A673 (cell line): Measurements from ENCODE around the gene VAT1L. TPM values are rescaled to one million over a fixed set of nuclear protein-coding genes. Genes with fewer than 3 reads are reported as not detected.

Source experiments
- BruUV-seq: library from RNA; stranded (reverse); fragments of 400-500 nt; replicated peaks from 2 replicates; lab custom pipeline; 2021; lab: Mats Ljungman, UMichigan
- CTCF ChIA-PET: fragments of 300-600 bp; sonication (Branson Sonifier 250); formaldehyde crosslinking; loops from one replicate; lab custom pipeline; 2022; ENCODE audit warnings: antibody characterized with exemption; lab: Charles Lee
- POLR2A ChIA-PET: fragments of 300-600 bp; sonication (Branson Sonifier 250); formaldehyde crosslinking; loops from one replicate; lab custom pipeline; 2022; ENCODE audit warnings: antibody characterized with exemption; ENCODE audit not compliant: low non-redundant PET; lab: Charles Lee
- DNase-seq: peaks from one replicate; pipeline ENCODE4 v3.0.0-alpha.2; 2015; ENCODE audit warnings: low spot score
- H3K27ac ChIP-seq: fragments of 200-600 bp; sonication (generic); 2 replicates; pipeline ENCODE4 v1.5.1; 2016; ENCODE audit warnings: mixed run types, low read depth, mild to moderate bottlenecking, mixed read lengths, antibody characterized with exemption, low read length; ENCODE audit not compliant: poor library complexity, severe bottlenecking
- H3K27me3 ChIP-seq: fragments of 200-600 bp; sonication (generic); replicated peaks from 2 replicates; pipeline ENCODE4 v1.6.1; 2017; ENCODE audit warnings: mixed run types, low read depth, mild to moderate bottlenecking, mixed read lengths, antibody characterized with exemption, low read length; ENCODE audit not compliant: insufficient read depth, poor library complexity
- H3K36me3 ChIP-seq: fragments of 200-600 bp; sonication (generic); 2 replicates; pipeline ENCODE4 v1.6.1; 2016; ENCODE audit warnings: mixed run types, mild to moderate bottlenecking, mixed read lengths, antibody characterized with exemption, low read length; ENCODE audit not compliant: insufficient read depth, poor library complexity, severe bottlenecking
- H3K4me1 ChIP-seq: fragments of 200-600 bp; sonication (generic); 2 replicates; pipeline ENCODE4 v1.6.1; 2017; ENCODE audit warnings: mixed run types, mild to moderate bottlenecking, mixed read lengths, antibody characterized with exemption, low read length; ENCODE audit not compliant: insufficient read depth, poor library complexity, severe bottlenecking
- H3K4me3 ChIP-seq: fragments of 200-600 bp; sonication (generic); 2 replicates; pipeline ENCODE4 v1.5.1; 2016; ENCODE audit warnings: low read depth, mixed run types, mild to moderate bottlenecking, mixed read lengths, low read length; ENCODE audit not compliant: poor library complexity, severe bottlenecking
- H3K9me3 ChIP-seq: fragments of 200-600 bp; sonication (generic); 2 replicates; pipeline ENCODE4 v1.6.1; 2016; ENCODE audit warnings: mixed run types, low read depth, mild to moderate bottlenecking, mixed read lengths, antibody characterized with exemption, low read length; ENCODE audit not compliant: poor library complexity, severe bottlenecking
- CTCF ChIP-seq: fragments of 300-800, 200-600 bp; sonication (generic); conservative IDR thresholded peaks from 2 replicates; pipeline ENCODE4 v1.5.1; 2017; ENCODE audit warnings: low read depth, mild to moderate bottlenecking, antibody characterized with exemption, low read length, moderate library complexity, mixed read lengths
- EZH2 ChIP-seq: fragments of 200-600 bp; sonication (generic); IDR thresholded peaks from 2 replicates; pipeline ENCODE4 v1.6.1; 2017; ENCODE audit warnings: borderline replicate concordance, low read depth, mild to moderate bottlenecking, mixed read lengths, antibody characterized with exemption, low read length; ENCODE audit not compliant: poor library complexity, severe bottlenecking
- intact Hi-C: fragments of 100-400 bp; cut with micrococcal nuclease; formaldehyde crosslinking; loops from one replicate; pipeline ENCODE4 v1.10.0; 2022; ENCODE audit not compliant: unreplicated experiment
- total RNA-seq: library from RNA; stranded (reverse); gene quantifications from 2 replicates; pipeline ENCODE4 v1.2.3, GENCODE V29; 2021

Gene VAT1L
- total RNA-seq, 1 experiment from 2014 or later: 0.09 TPM

DNA sequence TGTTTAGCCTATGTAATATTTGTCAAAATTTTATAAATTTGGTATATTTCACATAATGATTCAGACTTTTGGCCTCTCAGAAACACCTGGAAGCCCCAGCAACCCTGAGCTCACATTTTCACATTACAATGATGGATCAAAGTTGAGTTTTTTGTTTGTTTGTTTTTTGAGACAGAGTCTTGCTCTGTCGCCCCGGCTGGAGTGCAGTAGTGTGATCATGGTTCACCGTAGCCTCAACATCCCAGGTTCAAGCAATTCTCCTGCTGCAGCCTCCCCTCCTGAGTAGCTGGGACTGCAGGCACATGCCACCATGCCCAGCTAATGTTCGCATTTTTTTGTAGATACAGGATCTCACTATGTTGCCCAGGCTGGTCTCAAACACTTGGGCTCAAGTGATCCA is 10.6 kb upstream of the VAT1L start:
- no TSS peak for BruUV-seq

DNA sequence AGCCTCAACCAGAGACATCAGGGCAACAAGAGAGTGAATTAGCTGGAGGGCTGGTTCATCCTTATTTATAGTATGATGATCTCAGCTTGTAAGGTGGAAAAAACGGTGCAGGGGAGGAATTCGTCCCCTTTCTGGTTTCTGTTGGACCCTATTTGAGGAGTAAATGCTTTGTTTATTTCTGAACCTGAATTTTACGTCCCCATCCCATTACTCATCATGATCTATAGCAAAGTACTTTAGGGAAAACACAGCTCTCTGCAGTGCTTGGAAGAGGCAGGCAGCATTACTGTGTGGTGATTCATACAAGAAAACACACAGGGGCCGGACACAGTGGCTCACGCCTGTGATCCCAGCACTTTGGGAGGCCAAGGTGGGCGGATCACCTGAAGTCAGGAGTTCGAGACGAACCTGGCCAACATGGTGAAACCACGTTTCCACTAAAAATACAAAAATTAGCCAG is 8.0 kb upstream of the VAT1L start:
- intact Hi-C loops: no loop called here
- ChIA-PET POLR2A (no interaction called here), CTCF (no interaction called here)
- BruUV-seq: no TSS peak
- no peak for DNase-seq
- Histone ChIP-seq H3K27me3 (no peaks in the 10 kb centered on the region), H3K27ac (no peak overlapping the region), H3K4me1 (no peaks in the 10 kb centered on the region), H3K9me3 (no peaks in the 10 kb centered on the region), H3K36me3 (no peaks in the 10 kb centered on the region), H3K4me3 (no peak overlapping the region)
- TF ChIP-seq CTCF (no peak), EZH2 (no peak)

More for the DNA sequence above, 10.6 kb upstream of the VAT1L start:
- Histone ChIP-seq H3K9me3 (no peaks in the 10 kb centered on the region), H3K4me3 (no peak overlapping the region), H3K4me1 (no peaks in the 10 kb centered on the region), H3K27me3 (no peaks in the 10 kb centered on the region), H3K36me3 (no peaks in the 10 kb centered on the region), H3K27ac (no peak overlapping the region)
- ChIA-PET POLR2A (no interaction called here), CTCF (no interaction called here)
- intact Hi-C loops: no loop called here
- TF ChIP-seq EZH2 (no peak), CTCF (no peak)
- DNase-seq: no peak

GRCh38 chr16:77781091-77781490 is 7.3 kb upstream of the VAT1L start:
- Histone ChIP-seq H3K4me1 (no peaks in the 10 kb centered on the region), H3K27ac (no peak overlapping the region), H3K9me3 (no peaks in the 10 kb centered on the region), H3K36me3 (no peaks in the 10 kb centered on the region), H3K4me3 (no peak overlapping the region), H3K27me3 (no peaks in the 10 kb centered on the region)
- ChIA-PET POLR2A (no interaction called here), CTCF (no interaction called here)
- TF ChIP-seq CTCF: no peak
- no peak for TF ChIP-seq EZH2
- no TSS peak for BruUV-seq
- DNase-seq: no peak
- intact Hi-C loops: no loop called here
